Measurements from ENCODE around the gene KHDRBS1.
"Not testable (repeated sequence)": the region's sequence is repeated elsewhere in the genome, so short reads cannot be mapped to it uniquely, and the experiment has no call there.

Gene KHDRBS1

DNA sequence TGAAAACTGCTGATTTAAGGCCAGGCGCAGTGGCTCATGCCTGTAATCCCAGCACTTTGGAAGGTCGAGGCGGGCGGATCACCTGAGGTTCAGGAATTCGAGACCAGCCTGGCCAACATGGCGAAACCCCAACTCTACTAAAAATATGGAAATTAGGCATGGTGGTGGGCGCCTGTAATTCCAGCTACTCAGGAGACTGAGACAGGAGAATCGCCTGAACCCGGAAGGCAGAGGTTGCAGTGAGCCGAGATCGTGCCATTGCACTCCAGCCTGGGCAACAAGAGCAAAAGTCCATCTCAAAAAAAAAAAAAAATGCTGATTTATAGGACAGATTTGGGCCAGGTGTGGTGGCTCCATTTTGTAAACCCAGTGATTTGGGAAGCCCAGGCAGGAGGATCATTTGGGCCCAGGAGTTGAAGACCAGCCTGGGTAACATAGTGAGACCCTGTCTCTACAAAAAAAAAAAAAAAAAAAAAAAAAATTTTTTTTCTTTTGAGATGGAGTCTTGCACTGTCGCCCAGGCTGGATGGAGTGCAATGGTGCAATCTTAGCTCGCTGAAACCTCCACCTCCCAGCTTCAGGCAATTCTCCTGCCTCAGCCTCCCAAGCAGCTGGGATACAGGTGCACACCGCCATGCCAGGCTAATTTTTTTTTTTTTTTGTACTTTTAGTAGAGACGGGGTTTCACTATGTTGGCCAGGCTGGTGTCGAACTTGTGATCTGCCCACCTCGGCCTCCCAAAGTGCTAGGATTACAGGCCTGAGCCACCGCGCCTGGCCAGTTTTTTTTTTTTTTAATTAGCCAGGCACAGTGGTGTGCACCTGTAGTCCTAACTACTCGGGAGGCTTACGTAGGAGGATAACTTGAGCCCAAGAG is 52.2 kb downstream of the KHDRBS1 start:
- DNase-seq (ENCODE audit: low read depth) = not testable (repeated sequence)

DNA sequence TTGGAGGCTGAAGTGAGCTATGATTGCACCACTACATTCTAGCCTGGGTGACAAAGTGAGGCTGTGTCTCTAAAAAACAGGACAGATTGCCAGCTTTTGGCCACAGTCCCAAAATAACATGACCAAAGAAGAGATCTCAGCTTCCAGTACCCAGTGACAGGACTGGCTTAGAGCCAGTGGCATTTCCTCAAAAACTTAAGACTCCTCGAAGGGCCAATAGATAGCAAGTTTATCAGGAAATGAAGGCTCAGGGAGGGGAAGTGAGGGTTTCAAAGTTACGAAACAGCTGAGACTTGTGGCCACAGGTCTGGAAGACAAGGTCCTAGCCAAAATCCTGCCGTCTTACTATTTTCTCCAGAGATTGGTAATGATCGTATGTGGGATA is 52.8 kb downstream of the KHDRBS1 start:
- no peak for DNase-seq (ENCODE audit: low read depth)

DNA sequence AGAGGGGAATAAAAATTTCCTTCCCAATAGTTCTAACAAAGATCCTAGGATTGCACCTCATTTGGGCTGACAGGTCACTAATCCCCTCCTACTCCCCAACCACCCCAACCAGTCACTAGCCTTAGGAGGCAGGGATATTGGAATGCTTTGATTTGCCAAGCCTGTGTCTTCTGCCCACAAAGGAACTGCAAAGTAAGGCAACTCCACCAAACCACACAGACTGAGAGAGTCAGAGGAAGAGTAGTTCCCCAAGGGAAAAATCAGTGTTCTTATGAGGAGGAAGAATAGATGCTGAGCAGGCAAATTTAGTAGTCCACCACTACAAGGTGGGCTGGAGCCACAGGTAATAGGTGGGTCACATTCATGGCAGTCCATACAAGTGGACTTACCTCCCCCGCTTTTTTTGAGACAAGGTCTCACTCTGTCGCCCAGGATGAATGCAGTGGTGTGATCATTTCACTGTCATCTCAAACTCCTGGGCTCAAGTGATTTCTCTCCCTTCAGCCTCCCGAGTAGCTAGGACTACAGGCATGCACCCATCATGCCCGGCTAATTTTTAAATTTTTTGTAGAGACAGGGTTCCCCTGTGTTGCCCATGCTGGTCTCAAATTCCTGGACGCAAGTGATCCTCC is 55.4 kb downstream of the KHDRBS1 start:
- no peak for DNase-seq (ENCODE audit: low read depth)

- DNase-seq (ENCODE audit: low read depth) = no peak
Measured at GRCh38 chr1:32071758-32072621, 58.3 kb downstream of the KHDRBS1 start.

- peak; percentile 84 for DNase-seq (ENCODE audit: low read depth)
Measured at GRCh38 chr1:32072622-32073298, 59.1 kb downstream of the KHDRBS1 start, which contains the start of gene TMEM39B. TSS of gene TMEM39B (plus strand) at chr1:32072939. CDS start at chr1:32073048, 109 bp downstream.

DNA sequence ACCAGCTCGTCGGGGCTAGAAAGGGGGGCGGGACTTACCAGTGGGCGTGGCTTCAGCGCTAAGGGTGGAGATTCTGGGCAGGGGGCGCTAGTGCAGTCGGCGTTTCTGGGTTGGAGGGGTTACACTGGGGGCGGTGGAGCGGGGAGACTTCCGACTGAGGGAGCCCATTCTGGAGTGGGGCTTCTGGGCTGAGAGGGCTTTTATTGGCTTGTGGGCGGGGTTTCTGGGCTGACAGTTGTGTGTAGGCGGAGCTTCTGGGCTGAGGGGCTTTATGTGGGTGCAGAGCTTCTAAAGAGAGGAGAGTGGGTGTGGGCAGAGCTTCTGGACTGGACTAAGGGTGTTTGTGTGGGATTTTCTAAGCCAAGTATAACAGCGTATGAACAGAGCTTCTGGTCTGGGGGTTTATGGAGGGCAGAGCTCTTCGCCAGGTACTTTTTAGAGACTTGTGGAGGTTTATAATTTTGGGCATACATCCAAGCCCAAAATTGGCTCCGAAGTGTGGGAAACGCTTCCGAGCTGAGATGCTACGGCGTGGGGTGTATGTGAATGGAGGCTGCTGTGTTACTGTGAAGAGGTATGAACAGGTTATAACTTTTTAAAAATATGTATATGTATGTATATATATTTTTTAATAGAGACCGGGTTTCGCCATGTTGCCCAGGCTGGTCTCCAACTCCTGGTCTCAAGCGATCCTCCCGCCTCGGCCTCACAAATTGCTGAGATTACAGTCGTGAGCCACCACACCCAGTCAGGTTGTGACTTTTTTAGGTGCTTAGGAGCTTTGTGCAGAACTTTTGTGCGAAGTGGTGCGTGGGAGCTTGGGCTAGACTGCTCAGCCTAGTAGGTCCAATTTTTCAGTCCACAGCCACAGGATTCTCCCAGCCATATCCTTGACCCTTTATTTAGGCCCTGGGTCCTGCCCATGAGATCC is 59.9 kb downstream of the KHDRBS1 start:
- DNase-seq (ENCODE audit: low read depth) = no peak

- no peak for DNase-seq (ENCODE audit: low read depth)
Measured at GRCh38 chr1:32074841-32075240, 61.2 kb downstream of the KHDRBS1 start.

GRCh38 chr1:32077451-32077850 is 63.8 kb downstream of the KHDRBS1 start:
- no peak for DNase-seq (ENCODE audit: low read depth)

DNA sequence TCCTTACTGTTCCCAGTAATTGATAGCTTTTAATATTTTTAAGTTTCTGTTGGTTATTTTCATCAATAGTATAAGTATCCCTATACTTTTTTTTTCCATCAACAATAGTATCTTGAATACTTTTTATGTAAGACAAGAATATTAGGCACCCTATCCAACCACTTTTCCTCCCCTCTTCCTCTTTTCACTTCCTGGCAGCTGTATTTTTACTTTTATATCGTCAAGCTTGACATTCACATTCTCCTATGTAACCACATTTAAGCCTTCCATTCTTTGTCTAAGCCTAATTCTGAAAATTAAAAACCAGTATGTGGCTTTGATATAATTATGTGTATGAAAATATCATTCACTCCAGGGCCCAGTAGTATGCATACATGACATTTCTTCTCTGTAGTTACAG is 68.4 kb downstream of the KHDRBS1 start:
- no peak for DNase-seq (ENCODE audit: low read depth)

DNA sequence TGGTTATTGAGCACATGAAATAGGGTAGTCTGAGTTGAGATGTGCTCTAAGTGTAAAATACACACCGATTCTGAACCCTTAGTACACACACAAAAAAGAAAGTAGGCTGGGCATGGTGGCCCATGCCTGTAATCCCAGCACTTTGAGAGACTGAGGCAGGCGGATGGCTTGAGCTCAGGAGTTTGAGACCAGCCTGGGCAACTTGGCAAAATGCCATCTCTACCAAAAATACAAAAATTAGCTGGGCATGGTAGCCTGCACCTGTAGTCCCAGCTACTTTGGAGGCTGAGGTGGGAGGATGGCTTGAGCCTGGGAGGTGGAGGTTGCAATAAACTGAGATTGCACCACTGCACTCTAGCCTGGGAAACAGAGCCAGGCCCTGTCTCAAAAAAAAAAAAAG is 72.7 kb downstream of the KHDRBS1 start:
- not testable (repeated sequence) for DNase-seq (ENCODE audit: low read depth)

DNA sequence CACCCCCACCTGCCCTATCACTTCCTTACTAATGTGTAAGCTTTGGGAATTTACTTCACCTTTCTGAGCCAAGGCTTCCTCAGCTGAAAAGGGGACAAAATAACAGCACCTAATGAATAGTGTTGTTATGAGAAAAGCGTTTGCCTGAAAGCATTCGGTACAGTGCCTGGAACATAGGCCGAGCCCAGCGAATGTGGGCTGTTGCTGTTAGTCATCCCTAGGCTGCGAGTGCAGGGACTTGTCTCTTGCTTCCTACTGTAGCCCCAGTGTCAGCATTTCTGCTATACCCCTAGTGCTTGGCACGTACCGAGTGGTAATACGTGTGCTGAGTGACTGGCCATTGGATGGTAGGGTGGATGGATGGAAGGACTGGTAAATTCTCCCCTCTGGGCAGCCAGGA is 77.5 kb downstream of the KHDRBS1 start:
- DNase-seq (ENCODE audit: low read depth) = no peak

- no peak for DNase-seq (ENCODE audit: low read depth)
Measured at GRCh38 chr1:32091591-32091990, 77.9 kb downstream of the KHDRBS1 start.
